Mammary epithelial cell (primary cell): Measurements from ENCODE around the gene SEMA5A.

Source experiments
- EZH2 ChIP-seq: IDR thresholded peaks from 2 replicates; pipeline ENCODE4 v1.6.1; 2012; ENCODE audit warnings: low read length, inconsistent platforms, borderline replicate concordance
- TF ChIP-seq, protein P1 (sequence below), 2 donors: IDR thresholded peaks in 1 of 2; conservative IDR thresholded peaks in 1 of 2; 2 replicates each; pipeline ENCODE4 v1.5.1; 2011 to 2012; ENCODE audit warnings: inconsistent platforms in 2 of 2, low read length in 2 of 2, mild to moderate bottlenecking in 2 of 2, control low read depth in 1 of 2, low read depth in 1 of 2; ENCODE audit not compliant: insufficient read depth in 1 of 2; ENCODE audit errors: extremely low read depth in 1 of 2

DNA sequence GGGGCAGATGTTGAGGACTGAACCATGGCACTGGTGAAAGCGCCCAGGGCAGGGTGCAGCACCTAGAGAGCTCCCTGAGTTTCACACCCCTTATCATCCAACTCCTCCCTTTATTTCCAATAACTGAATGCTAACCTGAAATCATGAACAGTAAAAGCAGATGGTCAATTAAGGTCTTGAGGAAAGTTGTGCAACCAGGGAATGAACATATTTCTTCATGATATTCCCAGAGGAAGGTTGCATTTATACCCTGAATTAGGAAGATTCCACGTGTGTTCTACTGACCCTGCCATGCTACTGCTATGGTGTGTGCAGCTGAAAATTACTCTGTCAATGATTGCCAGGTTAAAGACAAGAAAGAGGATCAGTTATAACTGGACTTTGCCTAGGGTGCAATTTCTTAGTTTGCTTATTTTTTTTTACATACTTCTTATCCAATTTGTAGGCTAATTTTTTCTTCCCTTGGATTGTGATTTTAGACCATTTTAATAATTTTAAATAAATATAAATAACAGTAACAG lies 319.8 kb downstream of the SEMA5A start:
- TF ChIP-seq, protein P1, sequence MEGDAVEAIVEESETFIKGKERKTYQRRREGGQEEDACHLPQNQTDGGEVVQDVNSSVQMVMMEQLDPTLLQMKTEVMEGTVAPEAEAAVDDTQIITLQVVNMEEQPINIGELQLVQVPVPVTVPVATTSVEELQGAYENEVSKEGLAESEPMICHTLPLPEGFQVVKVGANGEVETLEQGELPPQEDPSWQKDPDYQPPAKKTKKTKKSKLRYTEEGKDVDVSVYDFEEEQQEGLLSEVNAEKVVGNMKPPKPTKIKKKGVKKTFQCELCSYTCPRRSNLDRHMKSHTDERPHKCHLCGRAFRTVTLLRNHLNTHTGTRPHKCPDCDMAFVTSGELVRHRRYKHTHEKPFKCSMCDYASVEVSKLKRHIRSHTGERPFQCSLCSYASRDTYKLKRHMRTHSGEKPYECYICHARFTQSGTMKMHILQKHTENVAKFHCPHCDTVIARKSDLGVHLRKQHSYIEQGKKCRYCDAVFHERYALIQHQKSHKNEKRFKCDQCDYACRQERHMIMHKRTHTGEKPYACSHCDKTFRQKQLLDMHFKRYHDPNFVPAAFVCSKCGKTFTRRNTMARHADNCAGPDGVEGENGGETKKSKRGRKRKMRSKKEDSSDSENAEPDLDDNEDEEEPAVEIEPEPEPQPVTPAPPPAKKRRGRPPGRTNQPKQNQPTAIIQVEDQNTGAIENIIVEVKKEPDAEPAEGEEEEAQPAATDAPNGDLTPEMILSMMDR (conservative IDR thresholded peaks at IDR 0.05 in 1 of 2, IDR thresholded peaks at IDR 0.05 in 1 of 2; ENCODE audit: extremely low read depth in 1 of 2, insufficient read depth in 1 of 2, low read depth in 1 of 2, low read length in 2 of 2): no peak
- no peak for TF ChIP-seq EZH2
